Measurements from ENCODE around the gene DENND5B. TPM values are rescaled to one million over a fixed set of nuclear protein-coding genes. Genes with fewer than 3 reads are reported as not detected.

DENND5B gene
- total and polyA plus RNA-seq, 10 of the 15 experiments (the other 5 are each of a cell fraction or from before 2014, with no cell fraction given), result 0.39 to 32.5 (median 20.6) TPM

DNA sequence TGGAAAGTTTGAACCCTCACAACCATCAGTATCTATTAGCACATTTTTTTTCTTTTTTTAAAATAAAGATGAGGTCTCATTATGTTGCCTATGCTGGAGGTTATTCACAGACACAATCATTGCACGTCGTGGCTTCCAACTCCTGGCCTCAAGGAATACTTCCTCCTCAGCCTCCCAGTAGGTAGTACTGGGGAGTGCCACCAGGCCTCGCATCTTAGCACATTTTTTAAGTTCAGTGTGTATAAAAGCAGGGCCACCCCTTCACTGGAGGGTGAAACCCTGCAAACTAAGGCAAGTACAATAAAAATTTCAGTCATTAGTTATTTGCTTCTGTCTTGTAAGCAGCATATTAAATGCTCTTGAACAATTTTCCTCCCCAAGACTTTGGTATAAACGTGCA, 150.8 kb downstream of the DENND5B start (continued):
- TF ChIP-seq, protein P1, sequence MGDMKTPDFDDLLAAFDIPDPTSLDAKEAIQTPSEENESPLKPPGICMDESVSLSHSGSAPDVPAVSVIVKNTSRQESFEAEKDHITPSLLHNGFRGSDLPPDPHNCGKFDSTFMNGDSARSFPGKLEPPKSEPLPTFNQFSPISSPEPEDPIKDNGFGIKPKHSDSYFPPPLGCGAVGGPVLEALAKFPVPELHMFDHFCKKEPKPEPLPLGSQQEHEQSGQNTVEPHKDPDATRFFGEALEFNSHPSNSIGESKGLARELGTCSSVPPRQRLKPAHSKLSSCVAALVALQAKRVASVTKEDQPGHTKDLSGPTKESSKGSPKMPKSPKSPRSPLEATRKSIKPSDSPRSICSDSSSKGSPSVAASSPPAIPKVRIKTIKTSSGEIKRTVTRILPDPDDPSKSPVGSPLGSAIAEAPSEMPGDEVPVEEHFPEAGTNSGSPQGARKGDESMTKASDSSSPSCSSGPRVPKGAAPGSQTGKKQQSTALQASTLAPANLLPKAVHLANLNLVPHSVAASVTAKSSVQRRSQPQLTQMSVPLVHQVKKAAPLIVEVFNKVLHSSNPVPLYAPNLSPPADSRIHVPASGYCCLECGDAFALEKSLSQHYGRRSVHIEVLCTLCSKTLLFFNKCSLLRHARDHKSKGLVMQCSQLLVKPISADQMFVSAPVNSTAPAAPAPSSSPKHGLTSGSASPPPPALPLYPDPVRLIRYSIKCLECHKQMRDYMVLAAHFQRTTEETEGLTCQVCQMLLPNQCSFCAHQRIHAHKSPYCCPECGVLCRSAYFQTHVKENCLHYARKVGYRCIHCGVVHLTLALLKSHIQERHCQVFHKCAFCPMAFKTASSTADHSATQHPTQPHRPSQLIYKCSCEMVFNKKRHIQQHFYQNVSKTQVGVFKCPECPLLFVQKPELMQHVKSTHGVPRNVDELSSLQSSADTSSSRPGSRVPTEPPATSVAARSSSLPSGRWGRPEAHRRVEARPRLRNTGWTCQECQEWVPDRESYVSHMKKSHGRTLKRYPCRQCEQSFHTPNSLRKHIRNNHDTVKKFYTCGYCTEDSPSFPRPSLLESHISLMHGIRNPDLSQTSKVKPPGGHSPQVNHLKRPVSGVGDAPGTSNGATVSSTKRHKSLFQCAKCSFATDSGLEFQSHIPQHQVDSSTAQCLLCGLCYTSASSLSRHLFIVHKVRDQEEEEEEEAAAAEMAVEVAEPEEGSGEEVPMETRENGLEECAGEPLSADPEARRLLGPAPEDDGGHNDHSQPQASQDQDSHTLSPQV (IDR thresholded peaks at IDR 0.05), result no peak
- TF ChIP-seq CHD1 (IDR thresholded peaks at IDR 0.05; ENCODE audit: low read depth, low read length) (no peak), BCL11A (IDR thresholded peaks at IDR 0.05; ENCODE audit: low read depth, low read length) (no peak), SMAD1 (IDR thresholded peaks at IDR 0.05; ENCODE audit: low read depth, partially characterized antibody) (no peak), NKRF (conservative IDR thresholded peaks at IDR 0.05) (no peak), PRDM15 (CRISPR knock-in tag; IDR thresholded peaks at IDR 0.05) (no peak), CEBPZ (IDR thresholded peaks at IDR 0.05; ENCODE audit: low read depth, low read length) (no peak), ASH2L (IDR thresholded peaks at IDR 0.05; ENCODE audit: borderline replicate concordance, low read depth) (no peak), RELA (IDR thresholded peaks at IDR 0.05; ENCODE audit: borderline replicate concordance, partially characterized antibody) (no peak)

Data from GM12878 (cell line).